ENCODE results near the gene RBP5. TPM values are rescaled to one million over a fixed set of nuclear protein-coding genes. Genes with fewer than 3 reads are reported as not detected.

Gene RBP5, protein sequence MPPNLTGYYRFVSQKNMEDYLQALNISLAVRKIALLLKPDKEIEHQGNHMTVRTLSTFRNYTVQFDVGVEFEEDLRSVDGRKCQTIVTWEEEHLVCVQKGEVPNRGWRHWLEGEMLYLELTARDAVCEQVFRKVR
- 2.0 TPM for polyA plus RNA-seq (2013, experiment 1 of 2; ENCODE audit: insufficient read length)
- polyA plus RNA-seq (2013, experiment 2 of 2; ENCODE audit: insufficient read length) = 2.4 TPM

DNA sequence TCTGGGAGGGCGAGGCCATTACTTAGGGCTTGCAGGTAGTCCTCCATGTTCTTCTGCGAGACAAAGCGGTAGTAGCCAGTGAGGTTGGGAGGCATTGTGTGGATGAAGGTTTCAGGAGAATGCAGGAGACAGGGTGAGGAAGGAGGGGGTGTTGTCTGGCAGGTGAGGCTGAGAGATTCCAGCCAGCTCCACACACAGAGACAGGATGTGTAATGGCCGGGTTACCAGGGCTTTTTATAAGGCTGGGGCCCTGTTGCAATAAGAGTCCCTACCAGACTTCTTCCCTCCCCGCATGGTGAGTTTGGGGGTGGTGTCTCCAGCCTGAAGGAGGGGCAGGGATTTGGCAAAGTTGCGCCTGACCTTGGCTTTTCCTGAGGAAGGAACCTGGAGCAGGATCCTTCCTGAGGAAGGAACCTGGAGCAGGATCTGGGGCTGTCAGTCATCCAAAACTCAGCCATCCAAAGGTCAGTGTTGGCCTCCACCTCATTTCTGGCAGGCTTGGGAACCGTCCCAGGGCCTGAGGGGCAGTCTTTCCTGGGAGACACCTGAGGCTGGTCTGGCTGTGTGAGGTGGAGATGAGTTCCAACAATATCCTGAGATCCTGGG lies at the start of gene RBP5:
RBP5 (minus strand) TSS at position 209 of the 606 bp plus-strand sequence; CDS start at position 95, 114 bp downstream.
- no peak for DNase-seq

DNA sequence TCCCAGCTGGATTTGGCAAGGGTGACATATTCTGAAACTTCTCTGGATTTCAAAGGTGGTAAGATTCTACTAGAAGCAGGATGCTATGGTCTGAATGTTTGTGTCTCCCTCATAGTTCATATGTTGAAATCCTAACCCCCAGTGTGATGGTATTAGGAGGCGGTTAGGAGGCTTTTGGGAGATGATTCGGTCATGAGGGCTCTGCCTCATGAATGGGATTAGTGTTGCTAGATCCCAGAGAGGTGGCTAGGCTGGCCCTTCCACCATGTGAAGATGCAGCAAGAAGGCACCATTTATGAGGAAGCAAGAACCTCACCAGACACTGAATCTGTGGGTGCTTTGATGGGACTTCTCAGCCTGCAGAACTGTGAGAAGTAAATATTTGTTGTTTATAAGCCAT lies 49.8 kb upstream of the RBP5 start:
- DNase-seq = no peak

GRCh38 chr12:7176595-7176994 lies 47.9 kb upstream of the RBP5 start:
- DNase-seq = no peak

DNA sequence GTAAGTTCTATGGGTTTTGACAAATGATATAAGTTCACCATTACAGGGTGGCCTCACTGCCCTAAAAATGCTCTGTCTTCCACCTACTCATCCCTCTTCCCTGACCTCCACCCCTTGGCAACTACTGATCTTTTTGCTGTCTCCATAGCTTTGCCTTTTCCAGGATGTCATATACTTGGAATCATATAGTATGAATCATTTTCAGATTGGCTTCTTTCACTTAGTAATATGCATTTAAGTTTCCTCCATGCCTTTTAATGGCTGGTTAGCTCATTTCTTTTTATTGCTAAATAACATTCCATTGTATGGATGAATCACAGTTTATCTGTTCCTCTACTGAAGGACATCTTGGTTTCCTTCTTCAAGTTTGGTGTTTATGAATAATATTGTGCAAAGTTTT lies 46.8 kb upstream of the RBP5 start:
- DNase-seq = peak; percentile 57

- no peak for DNase-seq
These were observed 43.2 kb upstream of the RBP5 start for GRCh38 chr12:7171854-7172253.

DNA sequence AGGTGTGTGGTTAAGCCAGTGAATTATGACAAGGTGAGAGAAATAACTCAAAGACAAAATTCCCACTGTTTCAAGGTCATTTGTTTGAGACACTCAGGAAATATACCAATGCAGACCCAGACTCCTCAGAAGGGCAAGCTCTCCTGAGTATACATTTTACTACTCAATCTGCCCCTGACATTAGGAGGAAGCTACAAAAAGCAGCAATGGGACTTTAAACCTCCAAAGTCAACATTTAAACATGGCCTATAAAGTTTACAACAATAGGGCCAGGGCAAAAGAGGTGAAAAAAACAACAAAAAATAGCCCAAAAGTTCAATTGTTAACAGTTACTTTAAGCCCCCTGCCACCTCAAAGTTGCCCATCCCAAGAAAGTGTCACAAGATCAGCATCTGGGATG lies 41.3 kb upstream of the RBP5 start:
- DNase-seq = no peak

- no peak for DNase-seq
These were observed 34.0 kb upstream of the RBP5 start for GRCh38 chr12:7162691-7163114.

DNA sequence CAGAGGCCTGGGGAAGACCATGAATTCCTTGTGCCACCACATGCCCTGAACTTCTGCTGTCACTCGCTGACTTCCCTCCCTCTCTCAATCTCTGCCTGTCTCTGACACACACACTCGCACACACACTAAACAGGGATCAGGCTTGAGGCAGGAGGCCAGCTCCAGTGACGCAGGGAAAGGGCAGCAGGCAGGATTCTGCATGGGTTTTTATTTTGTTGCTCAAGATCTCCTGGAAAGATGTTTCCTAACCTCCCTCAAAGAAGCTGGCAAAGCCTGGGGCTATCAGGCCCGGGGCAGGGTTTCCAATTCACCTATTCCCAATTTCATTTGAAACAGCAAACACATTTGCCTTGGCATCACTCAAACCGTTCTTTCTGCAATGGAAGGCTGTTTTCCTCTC lies 33.1 kb upstream of the RBP5 start:
- DNase-seq = no peak

- DNase-seq = no peak
These were observed 32.6 kb upstream of the RBP5 start for GRCh38 chr12:7161327-7161726.

DNA sequence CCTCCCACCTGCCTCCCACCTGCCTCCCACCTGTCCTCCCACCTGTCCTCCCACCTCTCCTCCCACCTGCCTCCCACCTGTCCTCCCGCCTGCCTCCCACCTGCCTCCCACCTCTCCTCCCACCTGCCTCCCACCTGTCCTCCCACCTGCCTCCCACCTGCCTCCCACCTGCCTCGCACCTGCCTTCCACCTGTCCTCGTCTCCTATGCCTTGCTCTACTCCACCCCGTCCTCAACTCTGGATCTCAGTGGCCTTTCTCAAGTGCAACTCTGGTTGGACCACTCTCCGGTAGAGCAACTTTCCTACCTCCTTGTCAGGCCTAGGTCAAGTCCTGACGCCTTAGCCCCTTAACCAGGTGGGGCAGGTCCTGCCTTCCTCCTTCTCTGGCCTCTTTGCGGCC lies 31.5 kb upstream of the RBP5 start:
- DNase-seq = no peak

GRCh38 chr12:7158781-7159609 lies 30.3 kb upstream of the RBP5 start:
- no peak for DNase-seq

GRCh38 chr12:7157391-7157790 lies 28.7 kb upstream of the RBP5 start:
- DNase-seq = no peak

GRCh38 chr12:7156259-7157197 lies 27.8 kb upstream of the RBP5 start:
- no peak for DNase-seq

GRCh38 chr12:7155471-7156034 lies 26.9 kb upstream of the RBP5 start:
- no peak for DNase-seq

DNA sequence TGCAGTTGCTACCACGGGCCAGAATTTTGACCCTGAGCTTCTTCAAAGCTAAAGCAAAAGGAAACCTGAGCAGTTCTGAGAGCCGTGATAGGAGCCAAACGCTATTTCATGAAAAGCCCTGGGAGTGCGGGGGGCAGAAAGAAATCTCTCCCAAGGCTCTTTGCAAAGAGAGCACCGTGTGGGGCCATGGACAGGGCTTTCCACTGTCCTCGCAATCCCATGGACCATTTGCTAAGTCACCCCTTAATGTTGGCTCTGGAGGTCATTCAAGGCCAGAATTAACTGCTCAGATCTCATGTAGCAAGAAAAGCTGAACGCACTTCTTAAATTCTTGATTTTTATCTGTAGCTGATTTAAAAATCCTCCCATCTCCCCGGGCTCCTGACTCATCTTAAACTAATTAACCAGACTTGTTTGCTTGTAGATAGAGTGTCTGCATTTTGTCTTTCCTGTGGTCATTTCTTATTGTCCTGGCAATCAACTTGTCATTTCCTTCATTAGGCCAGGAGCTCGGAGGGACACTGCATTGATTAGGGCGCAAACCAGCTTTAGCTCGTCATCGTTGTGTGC lies 26.3 kb upstream of the RBP5 start:
- DNase-seq = no peak

DNA sequence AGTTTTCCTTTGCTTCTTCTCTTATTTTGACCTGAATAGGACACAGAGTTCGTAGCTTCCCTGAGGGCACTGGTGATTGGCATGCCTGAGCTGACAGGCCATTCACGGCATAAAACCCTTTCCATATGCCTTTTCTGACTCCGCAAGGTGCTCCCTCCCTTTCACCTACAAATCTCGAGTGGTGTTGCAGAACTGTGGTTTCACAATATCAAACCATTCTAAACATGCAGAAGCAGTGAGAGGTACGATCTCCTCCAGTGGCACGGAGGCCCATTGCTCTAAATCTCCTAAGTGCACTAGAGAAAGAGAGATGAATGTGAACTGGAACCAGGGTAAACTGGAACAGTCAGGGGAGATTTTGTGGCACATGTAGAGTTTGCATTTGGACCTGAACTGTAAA lies 25.4 kb upstream of the RBP5 start:
- no peak for DNase-seq

GRCh38 chr12:7152818-7153217 lies 24.1 kb upstream of the RBP5 start:
- no peak for DNase-seq

DNA sequence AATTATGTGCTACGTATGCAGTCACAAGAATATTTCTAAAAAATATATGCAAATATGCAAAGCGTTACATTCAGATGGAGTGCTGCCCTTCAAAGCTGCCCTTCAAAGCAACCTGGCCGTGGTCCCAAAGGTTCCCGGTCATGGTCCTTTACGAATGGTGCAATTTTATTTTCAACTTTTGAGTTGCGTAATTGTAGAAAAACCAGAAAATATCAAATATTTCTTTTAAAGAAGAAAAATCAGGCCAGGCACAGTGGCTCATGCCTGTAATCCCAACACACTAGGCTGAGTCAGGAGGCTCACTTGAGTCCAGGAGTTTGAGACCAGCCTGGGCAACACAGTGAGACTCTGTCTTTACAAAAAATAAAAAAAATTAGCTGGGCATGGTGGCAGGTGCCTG lies 22.8 kb upstream of the RBP5 start:
- no peak for DNase-seq

DNA sequence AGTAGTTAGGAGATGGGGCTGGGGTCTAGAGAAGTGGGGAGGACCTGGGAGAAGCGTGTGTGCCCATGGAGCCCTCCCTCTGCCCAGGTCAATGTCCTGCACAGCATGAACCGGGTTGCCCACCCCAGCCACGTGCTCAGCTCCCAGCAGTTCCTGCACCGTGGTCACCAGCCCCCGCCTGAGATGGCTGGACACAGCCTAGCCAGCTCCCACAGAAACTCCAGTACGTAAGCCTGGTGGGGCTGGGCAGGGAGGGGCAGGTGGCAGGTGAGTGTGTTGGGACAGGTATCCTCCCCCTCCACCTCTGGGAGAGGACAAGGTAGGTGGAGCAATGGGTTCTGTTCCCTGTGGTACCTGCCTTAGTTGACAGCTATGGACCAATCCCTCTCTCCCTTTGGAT lies 22.2 kb upstream of the RBP5 start:
- no peak for DNase-seq

GRCh38 chr12:7150356-7150755 lies 21.7 kb upstream of the RBP5 start:
- DNase-seq = no peak

DNA sequence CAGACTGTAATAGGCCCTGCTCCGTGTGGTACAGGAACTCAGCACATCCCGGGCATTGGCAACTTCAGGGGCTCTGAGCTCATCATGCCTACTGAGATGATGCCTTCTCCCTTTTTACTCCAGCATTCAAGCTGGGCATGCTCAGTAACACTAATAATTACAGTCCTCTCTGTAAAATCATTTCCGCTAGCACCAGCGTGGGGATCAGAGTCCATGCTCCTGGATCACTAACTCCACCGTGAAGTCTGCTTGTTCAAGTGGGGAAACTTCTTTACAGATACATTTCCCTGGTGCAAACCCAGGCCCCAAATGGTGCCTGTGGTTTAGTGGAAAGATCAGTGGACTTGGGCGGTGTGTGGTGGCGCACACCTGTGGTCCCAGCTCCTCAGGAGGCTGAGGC lies 18.2 kb upstream of the RBP5 start:
- DNase-seq = no peak

DNA sequence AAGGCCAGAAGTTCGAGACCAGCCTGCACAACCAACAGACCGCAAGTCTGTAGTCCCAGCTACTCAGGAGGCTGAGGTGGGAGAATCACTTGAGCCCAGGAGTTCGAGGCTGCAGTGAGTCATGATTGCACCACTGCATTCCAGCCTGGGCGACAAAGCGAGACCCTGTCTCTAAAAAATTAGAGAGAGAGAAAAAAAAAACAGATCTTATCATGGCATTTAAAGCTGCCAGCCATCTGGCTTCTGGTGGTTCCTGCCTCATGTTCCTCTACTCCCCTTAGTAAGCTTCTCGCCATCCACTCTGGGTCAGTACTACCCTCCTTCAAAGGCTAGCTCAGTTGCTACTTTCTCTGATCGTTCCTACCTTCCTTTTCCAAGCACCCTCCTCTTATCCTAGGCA lies 17.5 kb upstream of the RBP5 start:
- DNase-seq = no peak

All from fibroblast of skin of back (primary cell).